Prostate gland (tissue), 2 donors: ENCODE data around the gene SYNGR4.

Experiments used
- CTCF ChIP-seq, 4 experiments: fragments of 200-600 bp in 2 of 4; fragments of 450-650 bp in 2 of 4; sonication (generic) in 2 of 4; IDR thresholded peaks; 1 replicate in 3 of 4; 2 replicates in 1 of 4; pipeline ENCODE4 v1.5.1; 2016 to 2019; ENCODE audit warnings: antibody characterized with exemption in 4 of 4, mild to moderate bottlenecking in 2 of 4, moderate library complexity in 2 of 4
- POLR2AphosphoS5 ChIP-seq: sonication (generic); formaldehyde crosslinking; IDR thresholded peaks from one replicate; pipeline ENCODE4 v1.6.1; 2017; ENCODE audit warnings: antibody characterized with exemption

- TF ChIP-seq CTCF (IDR thresholded peaks at IDR 0.05) (no peak), POLR2AphosphoS5 (no peak)
Observed at GRCh38 chr19:48332351-48332661, 31.9 kb upstream of the SYNGR4 start.
